Limb (tissue), 2 donors: Measurements from ENCODE around the gene ATOX1.
A peak's percentile ranks its signal among the peaks of the same experiment; 100 is the strongest.
"Not testable (repeated sequence)": the region's sequence is repeated elsewhere in the genome, so short reads cannot be mapped to it uniquely, and the experiment has no call there.

Experiments
- DNase-seq, 2 donors: peaks; one replicate each; pipeline ENCODE4 v3.0.0-alpha.2; 2016; ENCODE audit errors: extremely low spot score in 2 of 2

Gene ATOX1

GRCh38 chr5:151733358-151734063 is 24.9 kb downstream of the ATOX1 start:
- DNase-seq: no peak

- DNase-seq: no peak
These were observed 28.1 kb downstream of the ATOX1 start for GRCh38 chr5:151730381-151730780.

- DNase-seq: not testable (repeated sequence)
These were observed 28.8 kb downstream of the ATOX1 start for GRCh38 chr5:151729597-151729996.

GRCh38 chr5:151724360-151724759 is 34.1 kb downstream of the ATOX1 start:
- no peak for DNase-seq

- DNase-seq: no peak
These were observed 35.9 kb downstream of the ATOX1 start for GRCh38 chr5:151722546-151722945.

- no peak for DNase-seq
These were observed 36.5 kb downstream of the ATOX1 start for GRCh38 chr5:151721812-151722391.

- DNase-seq: peak in 1 of 2 donors; percentile 41
These were observed 37.3 kb downstream of the ATOX1 start for GRCh38 chr5:151721087-151721646.

- DNase-seq: no peak
These were observed 38.2 kb downstream of the ATOX1 start for GRCh38 chr5:151720215-151720614.

GRCh38 chr5:151719228-151720000 is 39.0 kb downstream of the ATOX1 start:
- no peak for DNase-seq

GRCh38 chr5:151718646-151719045 is 39.8 kb downstream of the ATOX1 start:
- DNase-seq: peak in 1 of 2 donors; percentile 41

GRCh38 chr5:151718153-151718552 is 40.3 kb downstream of the ATOX1 start:
- DNase-seq: no peak

- DNase-seq: no peak
These were observed 41.0 kb downstream of the ATOX1 start for GRCh38 chr5:151717416-151717815.

GRCh38 chr5:151709109-151709735 is 49.2 kb downstream of the ATOX1 start:
- no peak for DNase-seq

- no peak for DNase-seq
These were observed 50.3 kb downstream of the ATOX1 start for GRCh38 chr5:151708126-151708525.

GRCh38 chr5:151707567-151707966 is 50.9 kb downstream of the ATOX1 start:
- peak; percentile 41 to 56 for DNase-seq

GRCh38 chr5:151706906-151707305 is 51.5 kb downstream of the ATOX1 start:
- no peak for DNase-seq

- DNase-seq: no peak
These were observed 54.7 kb downstream of the ATOX1 start for GRCh38 chr5:151703780-151704179.

GRCh38 chr5:151703227-151703626 is 55.2 kb downstream of the ATOX1 start:
- DNase-seq: no peak

- DNase-seq: no peak
These were observed 57.6 kb downstream of the ATOX1 start for GRCh38 chr5:151700820-151701219.

- no peak for DNase-seq
These were observed 58.1 kb downstream of the ATOX1 start for GRCh38 chr5:151700296-151700695.

GRCh38 chr5:151699071-151699901 is 59.1 kb downstream of the ATOX1 start:
- DNase-seq: peak; percentile 83 to 92
